HG02981 (cell line): ENCODE results near the gene RNASE7.

Experiments
- ATAC-seq: cut with Tn5 transposase; IDR thresholded peaks from one replicate; pipeline ENCODE4 v1.9.1; 2021; ENCODE audit warnings: mild to moderate bottlenecking, moderate library complexity; ENCODE audit not compliant: unreplicated experiment

Gene RNASE7

DNA sequence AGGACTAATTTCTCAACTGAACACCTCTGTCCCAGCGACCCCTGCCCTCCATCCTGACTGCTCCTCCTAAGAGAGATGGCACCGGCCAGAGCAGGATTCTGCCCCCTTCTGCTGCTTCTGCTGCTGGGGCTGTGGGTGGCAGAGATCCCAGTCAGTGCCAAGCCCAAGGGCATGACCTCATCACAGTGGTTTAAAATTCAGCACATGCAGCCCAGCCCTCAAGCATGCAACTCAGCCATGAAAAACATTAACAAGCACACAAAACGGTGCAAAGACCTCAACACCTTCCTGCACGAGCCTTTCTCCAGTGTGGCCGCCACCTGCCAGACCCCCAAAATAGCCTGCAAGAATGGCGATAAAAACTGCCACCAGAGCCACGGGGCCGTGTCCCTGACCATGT is 756 bp downstream of the RNASE7 start:
- no peak for ATAC-seq

DNA sequence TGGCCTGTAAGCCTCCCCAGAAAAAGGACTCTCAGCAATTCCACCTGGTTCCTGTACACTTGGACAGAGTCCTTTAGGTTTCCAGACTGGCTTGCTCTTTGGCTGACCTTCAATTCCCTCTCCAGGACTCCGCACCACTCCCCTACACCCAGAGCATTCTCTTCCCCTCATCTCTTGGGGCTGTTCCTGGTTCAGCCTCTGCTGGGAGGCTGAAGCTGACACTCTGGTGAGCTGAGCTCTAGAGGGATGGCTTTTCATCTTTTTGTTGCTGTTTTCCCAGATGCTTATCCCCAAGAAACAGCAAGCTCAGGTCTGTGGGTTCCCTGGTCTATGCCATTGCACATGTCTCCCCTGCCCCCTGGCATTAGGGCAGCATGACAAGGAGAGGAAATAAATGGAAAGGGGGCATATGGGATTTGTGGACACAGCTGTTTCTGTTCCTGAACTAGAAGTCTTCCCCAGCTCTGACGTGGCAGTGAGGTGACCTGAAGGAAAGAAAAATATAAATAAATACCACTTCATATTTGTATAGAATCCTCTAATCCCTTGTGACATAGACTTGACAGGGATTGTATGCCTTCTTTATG is 1.3 kb downstream of the RNASE7 start:
- ATAC-seq: no peak

DNA sequence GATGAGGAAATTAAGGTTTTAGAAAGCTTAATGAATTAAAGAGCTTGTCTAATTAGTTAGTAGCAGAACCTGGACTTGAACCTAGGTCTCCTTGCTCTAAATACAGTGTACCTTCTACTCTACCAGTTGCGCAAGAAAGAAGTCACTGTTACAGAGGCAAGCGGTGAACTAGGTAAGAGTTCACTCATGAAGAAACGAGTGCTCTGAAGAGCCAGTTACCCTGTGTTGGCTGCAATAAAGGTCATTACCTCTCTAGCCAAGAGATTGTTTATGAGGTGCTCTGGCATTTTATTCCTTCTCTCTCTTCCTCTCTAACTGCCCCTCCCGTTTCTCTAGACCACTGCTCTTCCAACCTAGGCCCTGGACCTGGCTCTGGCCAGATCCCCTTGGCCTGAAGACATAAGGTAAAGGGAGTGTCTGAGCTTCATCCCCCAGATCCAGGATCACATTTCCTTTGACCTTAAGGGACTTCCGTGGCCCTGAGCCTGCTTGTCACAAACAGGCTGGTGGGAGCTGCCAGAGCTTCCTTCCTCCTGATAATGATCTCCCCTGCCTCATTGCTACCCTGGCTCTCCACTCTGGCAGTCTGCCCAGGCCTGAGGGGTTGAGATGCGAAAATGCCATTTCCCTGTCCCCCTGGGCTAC is 1.9 kb downstream of the RNASE7 start:
- ATAC-seq: no peak

DNA sequence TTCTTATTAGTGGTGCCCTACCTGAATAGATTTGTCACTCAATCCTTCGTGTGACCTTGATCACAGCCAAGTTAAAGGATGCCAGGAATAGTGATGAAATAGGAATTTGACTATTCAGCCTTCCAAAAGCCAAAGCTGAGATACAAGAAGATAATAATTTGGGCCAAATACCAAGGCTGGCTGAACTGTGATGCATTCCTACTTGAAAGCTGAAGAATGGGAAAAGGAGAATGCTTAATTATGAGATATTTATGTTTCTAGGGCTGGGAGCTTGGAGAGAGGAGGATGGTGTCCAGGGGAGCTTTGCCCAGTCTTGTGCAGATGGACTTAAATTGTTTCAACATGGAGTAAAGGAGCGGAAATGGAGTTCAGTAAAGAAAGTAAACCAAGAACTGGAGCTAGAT is 5.2 kb downstream of the RNASE7 start:
- ATAC-seq: no peak

DNA sequence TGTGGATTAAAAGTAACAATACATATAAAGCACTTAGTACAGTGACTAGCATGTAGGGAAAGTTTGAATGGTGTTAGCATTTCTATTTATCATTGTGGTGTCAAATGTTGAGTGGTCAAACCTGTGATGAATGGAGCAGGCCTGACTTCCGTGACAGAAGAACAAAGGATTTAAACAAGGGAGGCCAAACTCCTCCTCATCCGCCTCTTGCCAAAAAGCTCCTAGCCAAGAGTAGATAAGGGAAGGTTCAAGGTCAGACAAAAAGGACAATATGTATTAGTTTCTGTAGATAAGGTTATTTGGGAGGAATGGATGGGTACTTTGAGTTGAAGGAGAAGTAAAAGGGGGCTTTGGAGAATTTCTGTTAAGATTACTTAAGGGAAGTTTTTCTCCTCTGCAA is 6.5 kb downstream of the RNASE7 start:
- ATAC-seq: no peak

DNA sequence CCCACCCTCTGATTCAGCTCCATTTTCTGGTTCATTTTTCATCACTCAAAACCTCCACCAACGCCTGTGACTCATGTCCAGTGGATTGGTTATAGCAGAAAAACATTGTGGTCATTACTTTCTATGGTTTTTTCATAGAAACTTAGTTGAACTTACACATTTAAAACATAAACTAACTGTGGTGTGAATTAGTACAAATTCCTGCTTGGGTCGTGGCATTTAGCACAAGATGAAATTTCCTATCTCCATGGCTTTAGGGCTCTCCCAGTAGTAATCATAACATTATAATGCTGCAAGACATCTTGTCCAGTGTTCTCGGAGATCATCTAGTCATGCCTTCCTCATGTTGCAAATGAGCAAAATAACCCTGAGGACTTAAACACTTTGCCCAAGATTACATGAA is 7.1 kb downstream of the RNASE7 start:
- ATAC-seq: no peak

DNA sequence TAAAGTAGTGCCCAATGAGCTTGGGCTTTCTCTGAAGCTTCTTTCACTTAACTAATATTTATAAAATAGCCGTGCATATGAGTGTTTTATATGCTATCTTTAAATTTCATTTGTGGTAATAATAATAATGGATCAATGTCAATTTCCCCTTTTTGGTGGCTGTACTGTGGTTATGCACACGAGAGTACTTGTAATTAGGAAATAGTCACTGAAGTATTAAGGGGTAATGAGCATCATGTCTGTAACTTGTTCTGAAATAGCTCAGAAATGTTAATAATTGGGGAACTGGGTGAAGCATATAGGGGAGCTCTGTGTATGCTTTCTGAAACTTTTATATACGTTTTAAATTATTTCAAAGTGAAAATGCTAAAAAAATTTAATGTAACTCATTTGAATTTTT is 8.4 kb downstream of the RNASE7 start:
- ATAC-seq: no peak

DNA sequence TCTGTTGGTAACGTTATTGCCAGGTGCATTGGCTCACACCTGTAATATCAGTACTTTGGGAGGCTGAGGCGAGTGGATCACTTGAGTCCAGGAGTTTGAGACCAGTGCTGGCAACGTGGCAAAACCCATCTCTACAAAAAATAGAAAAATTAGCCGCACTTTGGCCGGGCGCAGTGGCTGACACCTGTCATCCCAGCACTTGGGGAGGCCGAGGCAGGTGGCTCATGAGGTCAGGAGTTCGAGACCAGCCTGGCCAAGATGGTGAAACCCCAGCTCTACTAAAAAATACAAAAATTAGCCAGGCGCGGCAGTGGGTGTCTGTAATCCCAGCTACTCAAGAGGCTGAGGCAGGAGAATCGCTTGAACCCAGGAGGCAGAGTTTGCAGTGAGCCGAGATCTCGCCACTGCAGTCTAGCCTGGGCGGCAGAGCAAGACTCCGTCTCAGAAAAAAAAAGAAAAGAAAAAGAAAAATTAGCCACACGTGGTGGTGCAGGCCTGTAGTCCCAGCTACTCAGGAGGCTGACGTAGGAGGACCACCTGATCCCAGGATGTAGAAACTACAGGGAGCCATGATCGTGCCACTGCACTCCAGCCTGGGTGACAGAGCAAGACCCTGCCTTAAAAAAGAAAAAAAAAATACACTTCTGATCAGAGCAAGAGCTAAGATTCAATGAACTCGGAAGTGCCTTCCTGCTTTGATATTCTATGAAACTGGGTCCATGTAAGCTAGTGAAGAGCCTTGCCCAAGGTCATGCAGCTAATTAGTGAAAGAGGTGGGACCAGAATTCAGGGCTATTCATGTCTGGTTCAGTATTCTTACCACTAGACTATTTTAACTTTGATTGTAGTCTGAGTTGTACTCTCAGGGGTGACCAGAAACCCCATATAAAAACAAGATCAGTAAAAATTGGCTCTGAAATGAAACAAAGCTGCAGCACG is 11.3 kb downstream of the RNASE7 start:
- no peak for ATAC-seq

DNA sequence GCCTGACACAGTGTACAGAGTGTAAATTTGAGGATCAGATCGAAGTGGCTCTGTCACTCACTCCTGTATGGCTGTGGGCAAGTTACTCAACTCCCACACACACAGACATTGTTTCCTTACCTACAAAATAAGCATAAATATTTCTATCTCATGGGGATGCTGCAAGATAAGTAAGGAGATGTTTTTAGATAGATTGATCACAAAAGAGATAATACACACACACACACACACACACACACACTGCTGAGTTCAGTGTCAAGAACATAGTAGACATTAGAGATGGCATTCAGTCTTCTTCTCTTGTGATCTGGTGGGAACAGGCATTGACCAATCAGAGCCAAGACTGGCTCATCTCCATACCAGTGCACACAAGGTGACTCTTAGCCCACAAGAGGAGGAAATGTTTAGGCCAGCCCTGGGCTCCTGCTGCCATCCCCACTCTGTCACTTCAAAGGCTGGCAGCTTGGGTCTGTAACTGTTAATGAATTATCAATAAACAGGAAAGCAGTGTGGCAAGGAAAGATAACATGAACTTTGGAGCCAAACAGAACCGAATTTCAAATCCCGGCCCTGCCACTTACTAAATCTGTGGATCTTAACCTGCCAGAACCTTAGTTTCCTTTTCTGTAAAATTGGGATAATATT is 12.1 kb downstream of the RNASE7 start:
- no peak for ATAC-seq

DNA sequence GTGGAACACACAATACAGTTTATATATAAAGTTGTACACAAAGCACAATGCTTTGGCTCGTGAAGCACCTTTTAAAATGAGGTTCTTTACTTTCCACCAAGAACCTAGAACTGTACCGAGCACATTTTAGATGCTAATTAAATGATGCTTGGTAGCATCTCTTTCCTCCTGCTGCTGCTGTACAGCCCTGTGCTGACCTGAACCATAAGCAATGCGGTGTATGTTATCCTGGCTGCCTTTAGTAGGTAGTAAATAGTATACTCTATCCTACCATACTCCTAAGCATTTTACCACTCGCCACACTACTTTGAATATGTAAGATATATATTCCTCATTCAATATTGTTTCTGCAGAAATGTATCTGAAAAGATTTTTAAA is 12.6 kb downstream of the RNASE7 start:
- no peak for ATAC-seq

DNA sequence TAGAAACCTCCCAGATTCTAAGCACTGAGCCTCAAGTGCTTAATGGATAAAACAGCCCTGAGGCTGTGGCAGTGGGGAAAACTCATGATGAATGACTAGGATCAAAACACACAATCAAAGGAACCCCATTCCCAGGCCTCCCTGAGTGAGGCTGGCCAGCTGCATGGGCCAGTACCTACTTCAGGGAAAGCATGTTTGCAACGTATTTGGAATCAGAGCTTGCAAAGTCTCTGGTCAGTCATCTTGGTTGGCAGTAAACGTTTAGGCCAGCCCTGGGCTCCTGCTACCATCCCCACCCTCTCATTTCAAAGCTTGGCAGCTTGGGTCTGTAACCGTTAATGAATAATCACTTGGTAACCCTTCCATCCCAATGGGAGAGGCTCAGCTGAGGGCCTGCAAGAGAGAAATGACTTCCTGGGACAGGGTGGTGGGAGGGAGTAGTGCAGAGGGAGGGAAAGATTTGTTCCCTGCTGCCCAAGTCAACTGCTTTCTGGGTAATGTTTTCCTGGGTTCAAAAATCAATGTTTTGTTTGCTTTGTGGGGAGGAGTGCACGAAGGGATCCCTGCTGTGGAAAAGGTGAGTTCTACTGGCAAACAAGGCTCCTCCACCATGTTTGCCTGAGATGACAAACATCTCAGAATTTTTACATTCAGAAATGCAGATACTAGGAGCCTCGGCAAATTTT is 13.4 kb downstream of the RNASE7 start:
- ATAC-seq: no peak

DNA sequence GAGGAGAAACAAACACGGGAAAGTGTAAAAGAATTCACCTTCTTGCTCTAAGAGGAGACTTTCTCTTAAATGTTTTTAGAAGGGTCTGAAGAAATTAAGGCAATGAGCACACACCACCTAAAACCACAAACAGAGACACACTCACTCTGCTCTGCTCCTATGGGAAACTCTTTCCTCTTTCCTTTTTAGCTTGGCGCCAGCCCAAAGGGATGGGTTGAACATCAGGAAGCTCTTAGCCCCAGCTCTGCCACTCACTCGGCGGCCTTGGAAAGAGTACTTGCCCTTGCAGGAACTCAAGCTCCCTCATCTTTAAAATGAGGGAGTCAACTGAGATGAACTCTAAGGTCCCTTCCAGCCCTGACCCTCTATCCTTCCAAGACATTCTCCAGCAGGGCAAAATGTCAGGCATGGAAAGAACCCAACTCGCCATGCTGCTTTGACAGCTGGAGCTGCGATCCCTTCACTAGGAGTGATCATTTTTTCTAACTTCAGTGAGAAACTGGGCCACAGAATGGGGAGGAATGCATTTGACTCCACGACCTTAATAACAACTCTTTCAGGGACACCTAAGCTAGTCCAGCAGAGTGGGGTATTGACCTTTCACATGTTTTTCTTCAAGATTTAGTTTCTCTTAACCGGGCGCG is 14.5 kb downstream of the RNASE7 start:
- no peak for ATAC-seq

DNA sequence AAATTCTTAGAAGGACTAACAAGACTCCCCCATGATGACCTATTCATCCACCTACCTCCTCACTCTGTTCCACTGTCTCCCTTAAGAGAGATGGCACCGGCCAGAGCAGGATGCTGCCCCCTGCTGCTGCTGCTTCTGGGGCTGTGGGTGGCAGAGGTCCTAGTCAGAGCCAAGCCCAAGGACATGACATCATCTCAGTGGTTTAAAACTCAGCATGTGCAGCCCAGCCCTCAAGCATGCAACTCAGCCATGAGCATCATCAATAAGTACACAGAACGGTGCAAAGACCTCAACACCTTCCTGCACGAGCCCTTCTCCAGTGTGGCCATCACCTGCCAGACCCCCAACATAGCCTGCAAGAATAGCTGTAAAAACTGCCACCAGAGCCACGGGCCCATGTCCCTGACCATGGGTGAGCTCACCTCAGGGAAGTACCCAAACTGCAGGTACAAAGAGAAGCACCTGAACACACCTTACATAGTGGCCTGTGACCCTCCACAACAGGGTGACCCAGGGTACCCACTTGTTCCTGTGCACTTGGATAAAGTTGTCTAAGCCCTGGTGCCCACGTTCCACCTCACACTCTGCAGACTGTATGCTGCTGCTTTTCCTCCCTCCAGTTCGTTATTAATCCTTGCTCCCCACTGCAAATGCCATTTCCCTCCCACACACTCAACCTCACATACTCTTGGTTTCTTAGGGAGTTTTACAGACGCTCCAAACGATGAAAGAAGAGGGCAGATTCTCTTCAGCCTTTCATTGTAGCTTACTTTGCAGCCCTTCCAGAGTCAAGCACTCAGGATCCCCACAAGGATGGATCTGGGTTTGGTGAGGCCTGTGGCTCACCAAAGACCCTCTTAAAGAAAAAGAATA is 15.9 kb downstream of the RNASE7 start, which contains the start of gene RNASE8:
TSS of gene RNASE8 (plus strand) at position 20 of the 873 bp plus-strand sequence. CDS start at position 91, 71 bp downstream.
- no peak for ATAC-seq

DNA sequence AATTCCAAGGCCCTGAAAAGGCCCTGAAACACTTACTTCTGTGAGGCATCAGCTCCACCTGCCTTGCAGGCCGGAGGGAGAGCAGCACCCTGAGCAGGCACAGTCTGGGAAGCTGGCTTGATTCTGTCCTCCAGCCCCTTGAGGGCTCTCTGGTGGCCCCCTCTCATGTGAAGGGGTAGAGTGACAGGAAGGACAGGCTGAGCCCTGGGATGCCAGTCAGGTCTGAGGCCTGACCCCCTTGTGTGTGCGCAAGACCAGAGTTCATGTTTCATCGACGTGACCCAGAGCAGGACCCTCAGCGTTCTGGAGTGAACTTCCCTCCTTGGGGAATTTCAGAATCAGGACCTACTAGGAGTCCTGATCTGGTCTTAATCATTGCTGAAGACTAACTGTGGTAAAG is 16.7 kb downstream of the RNASE7 start:
- no peak for ATAC-seq

DNA sequence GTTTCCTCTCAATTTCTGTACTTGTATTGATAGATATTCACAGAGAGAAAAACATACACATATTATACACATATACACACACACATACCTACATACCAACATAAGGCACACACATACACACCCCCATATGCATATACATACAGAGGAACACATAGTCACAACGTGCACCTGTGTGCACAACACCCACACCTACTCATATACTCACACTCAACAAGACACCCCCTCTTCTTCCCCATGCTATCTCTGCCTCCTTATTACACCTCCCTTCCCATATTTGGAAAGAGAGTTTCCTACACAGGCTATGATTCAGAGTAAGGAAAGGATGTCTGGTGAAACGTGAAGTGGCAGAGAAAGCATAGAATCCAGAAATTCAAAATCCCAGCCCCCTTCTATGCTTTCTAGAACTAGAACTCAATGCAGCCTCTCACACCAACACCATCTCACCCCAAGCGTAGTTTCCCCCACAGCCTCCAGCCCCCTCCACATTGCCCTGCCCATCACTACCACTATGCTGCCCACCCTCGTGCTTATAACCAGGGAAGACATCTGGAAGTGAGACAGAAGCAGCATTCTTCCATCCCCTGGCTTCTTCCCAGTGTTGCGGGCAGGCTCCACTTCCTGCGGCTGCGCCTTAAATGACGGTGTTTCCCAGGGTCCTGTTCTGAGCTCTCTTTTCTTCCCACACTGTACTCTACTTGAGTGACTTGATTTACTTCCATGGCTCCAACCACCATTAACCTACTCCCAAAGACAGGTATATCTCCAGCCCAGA is 17.9 kb downstream of the RNASE7 start:
- ATAC-seq: no peak

DNA sequence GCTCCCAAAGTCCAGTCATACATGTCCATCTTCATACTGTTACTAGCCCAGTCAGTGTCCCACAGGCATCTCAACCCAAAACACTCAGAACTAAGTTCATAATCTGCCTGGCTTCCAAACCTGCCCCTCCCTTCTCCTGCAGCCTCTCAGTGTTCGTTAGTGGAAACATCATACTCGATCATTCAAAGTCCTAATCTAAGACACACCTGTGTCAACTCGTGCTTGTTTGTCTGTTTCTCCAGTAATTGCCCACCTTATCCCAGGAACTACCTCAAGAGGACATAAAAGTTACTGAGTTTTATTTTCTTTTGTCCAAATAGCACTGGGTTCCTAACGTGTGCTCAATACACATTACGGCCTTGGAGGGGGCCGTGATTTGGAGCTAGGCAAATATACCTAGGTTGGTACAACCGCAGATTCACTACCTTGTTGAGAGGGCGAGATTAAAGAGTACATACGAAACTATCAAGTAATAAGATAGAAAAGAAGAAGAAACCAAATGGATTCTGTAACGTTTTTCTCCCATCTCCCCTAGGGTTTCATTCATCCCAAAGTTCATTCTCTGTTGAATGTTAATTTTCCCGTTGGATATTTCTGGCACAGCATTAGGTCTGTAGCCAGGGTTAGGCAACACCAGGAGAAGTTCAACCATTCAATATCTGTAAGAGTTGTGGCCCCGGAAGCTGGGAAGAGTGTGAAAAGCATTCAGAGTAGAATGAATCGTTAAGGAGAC is 18.6 kb downstream of the RNASE7 start:
- no peak for ATAC-seq

DNA sequence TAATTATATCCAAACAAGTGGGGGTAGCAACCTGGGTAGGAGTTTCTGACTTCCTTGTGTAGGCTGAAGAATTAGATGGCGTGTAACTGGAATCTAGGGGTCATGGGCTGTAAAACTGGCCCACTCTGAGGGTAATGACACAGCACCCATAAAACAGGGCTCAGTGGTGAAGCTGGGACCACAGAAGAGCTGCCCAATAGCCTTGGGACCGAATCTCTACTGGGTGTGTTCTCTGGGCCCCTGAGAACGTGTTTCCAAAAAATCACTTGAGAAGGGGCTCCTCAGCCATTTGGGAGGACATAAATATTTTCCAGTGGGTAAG is 19.1 kb downstream of the RNASE7 start:
- no peak for ATAC-seq

DNA sequence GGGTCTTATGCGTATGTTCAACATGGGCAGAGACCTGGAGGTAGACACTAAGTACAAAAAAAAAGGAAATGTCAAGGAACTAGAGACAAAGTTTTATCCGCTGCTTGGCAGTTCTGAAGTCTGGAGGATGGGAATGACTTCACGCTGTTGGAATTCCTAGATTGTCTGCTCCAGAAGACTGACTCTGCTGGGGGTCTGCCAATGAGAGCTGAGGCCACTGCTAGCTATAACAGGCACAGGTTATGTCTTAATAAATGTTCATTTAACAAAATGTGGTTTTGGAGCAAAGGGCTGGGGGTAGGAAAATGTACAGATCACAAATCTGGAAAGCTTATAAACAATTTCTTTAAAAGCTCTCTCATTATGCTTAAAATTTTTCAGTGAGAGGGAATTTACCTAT is 21.3 kb downstream of the RNASE7 start:
- ATAC-seq: no peak
